Choroid plexus epithelial cell (primary cell): ENCODE results near the gene UCK2.

Experiments used
- DNase-seq: peaks from one replicate; pipeline ENCODE4 v3.0.0-alpha.2; 2010; ENCODE audit warnings: low read depth
- H3K4me3 ChIP-seq: 2 replicates; pipeline ENCODE4 v1.5.1; 2011; ENCODE audit warnings: low read depth, mild to moderate bottlenecking, control low read depth, low read length, moderate library complexity
- CTCF ChIP-seq: conservative IDR thresholded peaks from 2 replicates; pipeline ENCODE4 v1.5.1; 2011; ENCODE audit warnings: low read depth, mild to moderate bottlenecking, control low read depth, inconsistent platforms, low read length, moderate library complexity

UCK2 gene

GRCh38 chr1:165834229-165834628 is 6.8 kb downstream of the UCK2 start:
- TF ChIP-seq CTCF, result no peak
- H3K4me3 ChIP-seq, result no peak overlapping the region
- DNase-seq, result no peak

- TF ChIP-seq CTCF, result no peak
- H3K4me3 ChIP-seq, result no peak overlapping the region
- DNase-seq, result no peak
These were observed 7.5 kb downstream of the UCK2 start for GRCh38 chr1:165834881-165835280.

GRCh38 chr1:165836664-165837482 is 9.5 kb downstream of the UCK2 start:
- no peak for DNase-seq
- no peak for TF ChIP-seq CTCF
- H3K4me3 ChIP-seq, result no peak overlapping the region

- DNase-seq, result no peak
- no peak for TF ChIP-seq CTCF
- H3K4me3 ChIP-seq, result no peak overlapping the region
These were observed 10.5 kb downstream of the UCK2 start for GRCh38 chr1:165837838-165838364.

GRCh38 chr1:165840423-165840822 is 13.0 kb downstream of the UCK2 start:
- no peak for DNase-seq
- no peak for TF ChIP-seq CTCF
- no peak overlapping the region for H3K4me3 ChIP-seq

GRCh38 chr1:165841582-165842017 is 14.2 kb downstream of the UCK2 start:
- DNase-seq, result peak; percentile 68
- H3K4me3 ChIP-seq, result no peak overlapping the region
- TF ChIP-seq CTCF, result no peak
